Endometrial microvascular endothelial cells (primary cell): Measurements from ENCODE around the gene CELF3. TPM values are rescaled to one million over a fixed set of nuclear protein-coding genes. Genes with fewer than 3 reads are reported as not detected.

Source experiments
- in situ Hi-C: cut with HindIII; loops from 2 replicates; pipeline ENCODE4 v1.10.0; 2017; ENCODE audit warnings: low sequenced_read_pairs, low pct_unique_long_range_greater_than_20kb; ENCODE audit errors: inconsistent ontology term
- total RNA-seq: library from RNA; depleted of rRNA; stranded (reverse); fragments of >200 nt; gene quantifications from one replicate; pipeline ENCODE4 v1.2.3, GENCODE V29; 2015; ENCODE audit errors: inconsistent ontology term

CELF3 gene
- total RNA-seq, 1 donor from 2014 or later = not detected

DNA sequence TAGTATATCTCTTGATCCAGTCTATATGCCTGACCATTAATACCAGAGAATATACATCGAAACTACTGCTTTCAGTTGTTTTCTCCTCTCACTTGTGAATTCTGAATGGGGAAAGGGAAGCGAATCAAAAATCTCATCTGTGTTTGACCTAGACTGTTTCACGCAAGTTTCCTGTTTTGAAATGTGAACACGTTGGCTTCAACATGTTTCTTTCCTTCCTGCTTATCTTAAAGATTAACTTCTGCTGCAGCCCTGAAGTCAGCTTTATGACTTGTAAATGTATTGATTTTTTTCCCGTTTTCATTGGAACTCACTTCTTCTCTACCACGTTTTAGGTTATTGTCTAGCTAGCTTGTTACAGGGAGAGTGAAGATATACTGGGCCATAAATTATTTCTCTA, 54.9 kb downstream of the CELF3 start:
- in situ Hi-C loops = no loop called here

DNA sequence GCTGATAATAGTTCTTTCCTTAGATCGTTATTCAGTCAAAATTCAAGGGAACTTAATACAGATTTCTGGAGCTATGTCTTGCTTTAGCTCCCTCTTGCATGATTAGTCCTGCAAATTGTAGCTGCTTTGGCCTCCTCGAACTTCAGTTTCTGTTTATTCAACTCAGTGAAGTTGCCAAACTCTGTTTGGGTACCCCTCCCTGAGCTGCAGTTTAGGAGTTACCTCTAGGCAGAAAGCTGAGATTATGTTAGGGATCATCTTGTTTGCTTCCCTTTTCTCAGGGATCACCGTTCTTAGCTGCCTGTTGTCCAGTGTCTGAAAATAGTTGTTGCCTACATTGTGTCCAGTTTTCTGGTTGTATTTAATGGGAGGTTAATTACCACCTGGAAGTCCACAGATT, 61.2 kb downstream of the CELF3 start:
- in situ Hi-C loops = no loop called here

DNA sequence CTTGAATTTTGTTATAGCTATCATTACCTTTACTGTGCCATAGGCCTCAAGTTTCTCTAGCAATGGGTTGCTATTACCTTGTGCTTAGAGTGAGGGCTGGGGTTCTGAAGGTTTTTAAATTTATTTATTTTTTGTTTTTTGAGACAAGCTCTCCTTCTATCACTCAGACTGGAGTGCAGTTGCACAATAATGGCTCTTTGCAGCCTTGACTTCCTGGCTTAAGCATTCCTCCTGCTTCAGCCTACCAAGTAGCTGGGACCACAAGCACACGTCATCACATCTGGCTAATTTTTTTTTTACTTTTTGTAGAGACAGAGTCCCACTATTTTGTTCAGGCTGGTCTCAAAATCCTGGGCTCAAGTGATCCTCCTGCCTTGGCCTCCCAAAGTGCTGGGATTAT, 63.2 kb downstream of the CELF3 start:
- in situ Hi-C loops = no loop called here

Other genes with a start within 250 kb of the CELF3 start
- 0.09 TPM for gene CGN, start 205.4 kb downstream of the CELF3 start, total RNA-seq
- gene TUFT1, start 176.5 kb downstream of the CELF3 start, total RNA-seq = 4.3 TPM
- gene SNX27, start 104.8 kb downstream of the CELF3 start, total RNA-seq = 15.9 TPM
- gene RIIAD1, start 4.7 kb upstream of the CELF3 start, total RNA-seq = not detected
- gene MRPL9, start 46.7 kb upstream of the CELF3 start, total RNA-seq = 121 TPM
- 7.6 TPM for gene TDRKH, start 73.7 kb upstream of the CELF3 start, total RNA-seq
- gene LINGO4, start 88.6 kb upstream of the CELF3 start, total RNA-seq = not detected
- gene RORC, start 115.0 kb upstream of the CELF3 start, total RNA-seq = not detected
- not detected for gene C2CD4D, start 123.0 kb upstream of the CELF3 start, total RNA-seq
- gene THEM5, start 136.9 kb upstream of the CELF3 start, total RNA-seq = not detected
- 18.0 TPM for gene THEM4, start 192.7 kb upstream of the CELF3 start, total RNA-seq